H1 (cell line): ENCODE results near the gene PPP4R4. TPM values are rescaled to one million over a fixed set of nuclear protein-coding genes. Genes with fewer than 3 reads are reported as not detected.

Experiments used
- CTCF ChIA-PET: fragments of 300-600 bp; sonication (Branson Sonifier 250); formaldehyde crosslinking; loops from one replicate; lab custom pipeline; 2021; ENCODE audit not compliant: partially characterized antibody; lab: Charles Lee
- POLR2A ChIA-PET: fragments of 300-600 bp; sonication (Branson Sonifier 250); formaldehyde crosslinking; loops from one replicate; lab custom pipeline; 2021; ENCODE audit warnings: inconsistent platforms; ENCODE audit not compliant: partially characterized antibody; lab: Charles Lee
- DNase-seq, 2 experiments: peaks; one replicate each; pipeline versions ENCODE4 v3.0.0 to v3.0.0-alpha.2; 2010 to 2022; ENCODE audit warnings: low spot score in 2 of 2, low read depth in 1 of 2, mixed read lengths in 1 of 2
- FAIRE-seq: peaks from 2 replicates; lab custom pipeline; 2011; peaks lifted over from hg19 to GRCh38; lab: Jason Lieb, UNC
- H2AFZ ChIP-seq: 2 replicates; pipeline ENCODE4 v1.8.1; 2012; ENCODE audit warnings: low read length, inconsistent platforms
- H2AK5ac ChIP-seq: 2 replicates; pipeline ENCODE4 v1.6.1; 2013; ENCODE audit warnings: low read depth, low read length
- H2BK120ac ChIP-seq: replicated peaks from 2 replicates; pipeline ENCODE3; 2013; ENCODE audit warnings: low read depth, low read length, inconsistent platforms
- H2BK12ac ChIP-seq: 2 replicates; pipeline ENCODE4 v1.6.1; 2013; ENCODE audit warnings: low read depth, low read length
- H2BK15ac ChIP-seq: 2 replicates; pipeline ENCODE4 v1.6.1; 2013; ENCODE audit warnings: low read length
- H2BK20ac ChIP-seq: 2 replicates; pipeline ENCODE4 v1.6.1; 2013; ENCODE audit warnings: low read length
- H2BK5ac ChIP-seq: 2 replicates; pipeline ENCODE4 v1.6.1; 2013; ENCODE audit warnings: low read depth, low read length
- H3K14ac ChIP-seq: 2 replicates; pipeline ENCODE4 v1.6.1; 2013; ENCODE audit warnings: inconsistent platforms; ENCODE audit not compliant: insufficient read length
- H3K18ac ChIP-seq: 2 replicates; pipeline ENCODE4 v1.6.1; 2013; ENCODE audit warnings: low read length; ENCODE audit errors: extremely low read depth
- H3K23ac ChIP-seq: 2 replicates; pipeline ENCODE4 v1.6.1; 2013; ENCODE audit warnings: inconsistent platforms; ENCODE audit not compliant: insufficient read length
- H3K23me2 ChIP-seq: 2 replicates; pipeline ENCODE4 v1.6.1; 2013; ENCODE audit warnings: low read depth, low read length
- H3K27ac ChIP-seq: 2 replicates; pipeline ENCODE4 v1.6.1; 2011; ENCODE audit warnings: low read depth, low read length, inconsistent platforms
- H3K27me3 ChIP-seq, 4 experiments: replicated peaks in 1 of 4; 1 replicate in 1 of 4; 2 replicates in 3 of 4; pipeline versions ENCODE4 v1.6.1 to v1.8.1; 2011 to 2013; ENCODE audit warnings: low read length in 3 of 4, mild to moderate bottlenecking in 3 of 4, inconsistent platforms in 2 of 4, mixed read lengths in 2 of 4, moderate library complexity in 1 of 4; ENCODE audit not compliant: control insufficient read depth in 3 of 4, insufficient read depth in 3 of 4; ENCODE audit errors: extremely low read depth in 1 of 4
- H3K36me3 ChIP-seq, 4 experiments: 2 replicates each; pipeline versions ENCODE4 v1.6.1 to v1.8.1; 2011 to 2013; ENCODE audit warnings: mild to moderate bottlenecking in 4 of 4, low read length in 3 of 4, moderate library complexity in 2 of 4, control low read depth in 1 of 4, inconsistent platforms in 1 of 4; ENCODE audit not compliant: insufficient read depth in 4 of 4, control insufficient read depth in 2 of 4
- H3K4ac ChIP-seq: replicated peaks from 2 replicates; pipeline ENCODE3; 2013; ENCODE audit warnings: low read length, low read depth, mixed read lengths, inconsistent platforms; ENCODE audit not compliant: insufficient read length
- H3K4me1 ChIP-seq, 4 experiments: replicated peaks in 1 of 4; 1 replicate in 1 of 4; 2 replicates in 3 of 4; pipeline versions ENCODE4 v1.6.1 to v1.8.1; 2011 to 2013; ENCODE audit warnings: low read length in 3 of 4, inconsistent platforms in 2 of 4, mixed read lengths in 1 of 4; ENCODE audit not compliant: insufficient read depth in 4 of 4, control insufficient read depth in 3 of 4
- H3K4me2 ChIP-seq, 2 experiments: 2 replicates each; pipeline versions ENCODE4 v1.6.1 to v1.8.1; 2011 to 2013; ENCODE audit warnings: low read depth in 2 of 2, low read length in 2 of 2, control low read depth in 1 of 2, inconsistent platforms in 1 of 2, mild to moderate bottlenecking in 1 of 2; ENCODE audit not compliant: insufficient read depth in 1 of 2
- H3K4me3 ChIP-seq, 4 experiments: fragments of 200-600, 300-600 bp in 1 of 4; sonication (generic), shearing (Covaris generic), sonication (Bioruptor Twin) in 1 of 4; 2 replicates each; pipeline versions ENCODE4 v1.5.1 to v1.8.1; 2011 to 2016; ENCODE audit warnings: low read length in 4 of 4, low read depth in 3 of 4, control low read depth in 2 of 4, inconsistent platforms in 2 of 4, mild to moderate bottlenecking in 2 of 4, mixed read lengths in 1 of 4, moderate library complexity in 1 of 4; ENCODE audit not compliant: insufficient read depth in 2 of 4; ENCODE audit errors: extremely low read depth in 1 of 4
- H3K56ac ChIP-seq: replicated peaks from 2 replicates; pipeline ENCODE3; 2013; ENCODE audit warnings: low read depth, mild to moderate bottlenecking, mixed read lengths, low read length, inconsistent platforms; ENCODE audit not compliant: insufficient read length
- H3K79me1 ChIP-seq: 2 replicates; pipeline ENCODE4 v1.6.1; 2013; ENCODE audit warnings: low read depth, low read length, control low read depth
- H3K79me2 ChIP-seq, 2 experiments: 2 replicates each; pipeline versions ENCODE4 v1.6.1 to v1.8.1; 2012 to 2013; ENCODE audit warnings: low read length in 2 of 2, mild to moderate bottlenecking in 2 of 2, inconsistent platforms in 1 of 2; ENCODE audit not compliant: insufficient read depth in 2 of 2, control insufficient read depth in 1 of 2
- H3K9ac ChIP-seq, 4 experiments: replicated peaks in 1 of 4; 1 replicate in 1 of 4; 2 replicates in 3 of 4; pipeline versions ENCODE4 v1.6.1 to v1.8.1; 2011 to 2013; ENCODE audit warnings: low read depth in 3 of 4, low read length in 3 of 4, control low read depth in 2 of 4, mild to moderate bottlenecking in 2 of 4, moderate library complexity in 2 of 4, inconsistent platforms in 1 of 4; ENCODE audit errors: extremely low read depth in 1 of 4
- H3K9me3 ChIP-seq, 2 experiments: 2 replicates each; pipeline versions ENCODE4 v1.6.1 to v1.8.1; 2012 to 2013; ENCODE audit warnings: mild to moderate bottlenecking in 2 of 2, moderate library complexity in 2 of 2, control low read depth in 1 of 2, inconsistent platforms in 1 of 2, low read depth in 1 of 2, low read length in 1 of 2, mixed read lengths in 1 of 2; ENCODE audit not compliant: insufficient read depth in 2 of 2
- H4K20me1 ChIP-seq, 2 experiments: replicated peaks in 1 of 2; 2 replicates each; pipeline versions ENCODE3 to v1.8.1; 2011 to 2013; ENCODE audit warnings: inconsistent platforms in 2 of 2, low read length in 2 of 2, mild to moderate bottlenecking in 1 of 2; ENCODE audit not compliant: insufficient read depth in 2 of 2, control insufficient read depth in 1 of 2
- H4K5ac ChIP-seq: 2 replicates; pipeline ENCODE4 v1.6.1; 2013; ENCODE audit warnings: low read length, low read depth, mixed read lengths, inconsistent platforms; ENCODE audit not compliant: insufficient read length
- H4K8ac ChIP-seq: 2 replicates; pipeline ENCODE4 v1.8.0; 2013; ENCODE audit warnings: mild to moderate bottlenecking, moderate library complexity, low read length, inconsistent platforms; ENCODE audit not compliant: insufficient read depth; ENCODE audit errors: extremely low read depth
- H4K91ac ChIP-seq: replicated peaks from 2 replicates; pipeline ENCODE3; 2013; ENCODE audit warnings: low read length, mixed read lengths, inconsistent platforms; ENCODE audit not compliant: insufficient read length
- BRCA1 ChIP-seq: IDR thresholded peaks from 2 replicates; pipeline ENCODE4 v1.6.1; 2012; ENCODE audit warnings: low read depth, low read length, improper control_type of control experiment
- CBX5 ChIP-seq: fragments of 300-800, 300-1000 bp; sonication (generic); IDR thresholded peaks from 2 replicates; pipeline ENCODE4 v1.7.1; 2016; ENCODE audit warnings: antibody characterized with exemption, low read length, low read depth
- CEBPB ChIP-seq: IDR thresholded peaks from 2 replicates; pipeline ENCODE4 v1.6.1; 2012; ENCODE audit warnings: low read depth, low read length
- CTBP2 ChIP-seq: IDR thresholded peaks from 2 replicates; pipeline ENCODE4 v1.7.0; 2011; ENCODE audit warnings: borderline replicate concordance, mild to moderate bottlenecking, moderate library complexity, mixed read lengths, low read length; ENCODE audit not compliant: insufficient read depth, insufficient read length
- EZH2 ChIP-seq: fragments of 200-600 bp; sonication (generic); IDR thresholded peaks from 2 replicates; pipeline ENCODE4 v1.7.1; 2012; ENCODE audit warnings: low read depth, mild to moderate bottlenecking, moderate library complexity, low read length, inconsistent platforms; ENCODE audit not compliant: severe bottlenecking
- KDM1A ChIP-seq: fragments of 200-600, 300-600 bp; sonication (generic); IDR thresholded peaks from 2 replicates; pipeline ENCODE4 v1.7.1; 2016; ENCODE audit warnings: mild to moderate bottlenecking, low read length, borderline replicate concordance
- PHF8 ChIP-seq: fragments of 200-600 bp; sonication (generic); conservative IDR thresholded peaks from 2 replicates; pipeline ENCODE4 v1.7.1; 2012; ENCODE audit warnings: low read depth, mild to moderate bottlenecking, inconsistent platforms, low read length, moderate library complexity
- RNF2 ChIP-seq: fragments of 200-900, 300-1000 bp; sonication (generic); IDR thresholded peaks from 2 replicates; pipeline ENCODE4 v1.7.1; 2016; ENCODE audit warnings: borderline replicate concordance, low read depth, mild to moderate bottlenecking, antibody characterized with exemption, low read length; ENCODE audit not compliant: poor library complexity, severe bottlenecking; ENCODE audit errors: missing control alignments
- RXRA ChIP-seq: IDR thresholded peaks from 2 replicates; pipeline ENCODE4 v1.6.1; 2011; ENCODE audit warnings: low read depth, mild to moderate bottlenecking, low read length, moderate library complexity; ENCODE audit not compliant: insufficient read depth
- SIN3A ChIP-seq, 2 experiments: IDR thresholded peaks in 1 of 2; conservative IDR thresholded peaks in 1 of 2; 2 replicates each; pipeline ENCODE4 v1.6.1; 2011 to 2012; ENCODE audit warnings: low read length in 2 of 2, improper control_type of control experiment in 1 of 2, low read depth in 1 of 2, mild to moderate bottlenecking in 1 of 2
- SP4 ChIP-seq: IDR thresholded peaks from 2 replicates; pipeline ENCODE4 v1.6.1; 2012; ENCODE audit warnings: low read length, inconsistent platforms
- SUZ12 ChIP-seq: fragments of 200-600 bp; sonication (generic); IDR thresholded peaks from 2 replicates; pipeline ENCODE4 v1.6.1; 2012; ENCODE audit warnings: mild to moderate bottlenecking, inconsistent platforms, low read length, moderate library complexity, mixed read lengths
- TAF1 ChIP-seq: IDR thresholded peaks from 2 replicates; pipeline ENCODE4 v1.6.1; 2011; ENCODE audit warnings: mild to moderate bottlenecking, low read depth, low read length
- WGBS, 2 experiments: shearing (Covaris generic) in 1 of 2; methylation state at CpG; one replicate each; pipeline versions ENCODE4 v1.1.6 to v1.1.7; 2013 to 2015; ENCODE audit warnings: low lambda C conversion rate in 2 of 2, mixed read lengths in 2 of 2, inconsistent platforms in 1 of 2, low coverage in 1 of 2, missing lambda C conversion rate in 1 of 2; ENCODE audit not compliant: insufficient replicate concordance in 2 of 2, insufficient coverage in 1 of 2, insufficient read length in 1 of 2; ENCODE audit errors: extremely low coverage in 1 of 2, missing lambda C conversion rate in 1 of 2; 5-methylcytosine and 5-hydroxymethylcytosine counted together
- polyA plus RNA-seq, 7 experiments: library from polyadenylated mRNA; depleted of rRNA in 3 of 7; stranded (reverse) in 5 of 7; unstranded in 2 of 7; fragments of >200 nt in 5 of 7; fragments of 200-250 nt in 2 of 7; gene quantifications; 1 replicate in 5 of 7; 2 replicates in 1 of 7; 4 replicates in 1 of 7; pipeline versions ENCODE4 v1.2.1 to v1.2.3, GENCODE V29; 2011 to 2013; ENCODE audit warnings: missing spikeins in 2 of 7, mixed read lengths in 2 of 7
- total RNA-seq: library from RNA; stranded (reverse); fragmentation: NEBNext Ultra II Directional; extraction: Animal tissue kit (Norgen Biotek cat#: 25700); gene quantifications from 2 replicates; pipeline ENCODE4 v1.2.1, GENCODE V29; 2021
- TF ChIP-seq, protein P1 (sequence below): IDR thresholded peaks from 2 replicates; pipeline ENCODE4 v1.6.1; 2012; ENCODE audit warnings: inconsistent platforms

Gene PPP4R4
- total and polyA plus RNA-seq, 2 of the 8 experiments (the other 6 are each of a cell fraction or from before 2014, with no cell fraction given): 3.3 to 9.6 TPM

DNA sequence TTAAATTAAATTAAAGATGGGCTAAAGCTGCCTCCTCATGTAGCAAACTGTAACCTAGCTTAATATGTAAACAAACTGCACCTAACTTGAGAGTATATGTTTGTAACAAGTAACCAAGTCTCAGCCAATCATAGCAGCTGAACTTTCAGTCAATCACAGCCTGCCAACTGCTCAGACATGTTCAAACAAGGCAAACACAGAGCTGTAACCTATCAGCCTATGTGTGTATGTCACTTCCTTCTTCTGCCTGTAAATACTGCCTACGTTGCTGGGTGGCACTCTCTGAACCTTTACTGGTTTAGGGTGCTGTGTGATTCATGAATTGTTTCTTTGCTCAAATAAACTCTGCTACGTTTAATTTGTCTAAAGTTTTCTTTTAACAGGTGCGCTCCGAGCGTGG, 146.1 kb downstream of the PPP4R4 start:
- POLR2A ChIA-PET: no interaction called here
- Histone ChIP-seq H3K4me2 (no peak overlapping the region), H3K27ac (no peak overlapping the region), H3K79me2 (no peaks in the 10 kb centered on the region), H3K79me1 (no peaks in the 10 kb centered on the region), H3K27me3 (no peaks in the 10 kb centered on the region), H3K9ac (no peak overlapping the region), H3K23ac (no peak overlapping the region), H2AFZ (peak overlapping the region; percentile 84; the same call in 1 of the 2 replicates), H2BK5ac (no peak overlapping the region), H3K9me3 (no peaks in the 10 kb centered on the region), H4K8ac (no peak overlapping the region), H2AK5ac (no peak overlapping the region), H3K36me3 (no peaks in the 10 kb centered on the region), H2BK15ac (no peak overlapping the region), H3K18ac (no peak overlapping the region), H3K4me3 (no peak overlapping the region), H2BK120ac (no peak overlapping the region), H4K20me1 (no peaks in the 10 kb centered on the region), H3K23me2 (no peaks in the 10 kb centered on the region), H3K4ac (no peak overlapping the region), H3K4me1 (no peaks in the 10 kb centered on the region), H4K5ac (no peak overlapping the region), H2BK12ac (no peak overlapping the region), H3K56ac (no peak overlapping the region), H4K91ac (no peak overlapping the region), H2BK20ac (no peak overlapping the region), H3K14ac (no peak overlapping the region)
- no peak for DNase-seq
- CTCF ChIA-PET: interaction anchor here (0.6 to 1.4 kb wide), 2 partner anchors 13 to 22 kb away, joined by 3 to 4 read pairs; no protein-coding TSS in a partner anchor
- FAIRE-seq: no peak
- 80% methylated on average over 5 of the region's 5 CpGs; no CpG with 5 or more reads in 1 of the 2 experiments for WGBS, 2 experiments
- TF ChIP-seq SUZ12: no peak
- TF ChIP-seq CEBPB: no peak
- no peak for TF ChIP-seq SIN3A (conservative IDR thresholded peaks at IDR 0.05 in 1 of 2, IDR thresholded peaks at IDR 0.05 in 1 of 2; ENCODE audit: low read depth in 1 of 2, low read length in 2 of 2)
- no peak for TF ChIP-seq SP4
- no peak for TF ChIP-seq RNF2
- TF ChIP-seq, protein P1, sequence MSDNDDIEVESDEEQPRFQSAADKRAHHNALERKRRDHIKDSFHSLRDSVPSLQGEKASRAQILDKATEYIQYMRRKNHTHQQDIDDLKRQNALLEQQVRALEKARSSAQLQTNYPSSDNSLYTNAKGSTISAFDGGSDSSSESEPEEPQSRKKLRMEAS: no peak
- no peak for TF ChIP-seq TAF1
- no peak for TF ChIP-seq PHF8
- TF ChIP-seq CTBP2: no peak
- TF ChIP-seq RXRA: no peak
- no peak for TF ChIP-seq CBX5
- TF ChIP-seq BRCA1: no peak
- TF ChIP-seq EZH2: no peak
- no peak for TF ChIP-seq KDM1A
